ENCODE results near the gene STX3. TPM values are rescaled to one million over a fixed set of nuclear protein-coding genes. Genes with fewer than 3 reads are reported as not detected.

The STX3 gene
- total and polyA plus RNA-seq, 8 donors: 14.5 to 267 (median 61.1) TPM

DNA sequence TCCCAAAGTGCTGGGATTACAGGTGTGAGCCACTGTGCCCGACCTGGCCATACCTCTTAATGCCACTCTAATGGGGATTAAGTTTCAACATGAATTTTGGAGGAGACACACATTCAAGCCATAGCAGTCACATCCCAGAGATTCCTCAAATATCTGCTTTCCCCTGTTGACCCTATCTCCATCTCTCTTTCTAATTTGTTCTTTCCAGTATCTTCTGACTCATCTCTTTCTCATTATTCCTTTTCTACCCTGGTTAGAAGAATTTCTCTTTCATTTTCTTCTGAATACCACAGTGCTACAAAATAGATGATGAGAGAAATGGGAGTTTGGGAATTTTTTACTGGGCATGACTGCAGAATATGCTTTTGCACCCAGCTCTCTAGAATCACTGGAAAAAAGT lies 46.6 kb upstream of the STX3 start:
- WGBS, 5 donors: 46 to 83% (median 68%) methylated on average over 1 of the region's 1 CpG
- DNase-seq: no peak

DNA sequence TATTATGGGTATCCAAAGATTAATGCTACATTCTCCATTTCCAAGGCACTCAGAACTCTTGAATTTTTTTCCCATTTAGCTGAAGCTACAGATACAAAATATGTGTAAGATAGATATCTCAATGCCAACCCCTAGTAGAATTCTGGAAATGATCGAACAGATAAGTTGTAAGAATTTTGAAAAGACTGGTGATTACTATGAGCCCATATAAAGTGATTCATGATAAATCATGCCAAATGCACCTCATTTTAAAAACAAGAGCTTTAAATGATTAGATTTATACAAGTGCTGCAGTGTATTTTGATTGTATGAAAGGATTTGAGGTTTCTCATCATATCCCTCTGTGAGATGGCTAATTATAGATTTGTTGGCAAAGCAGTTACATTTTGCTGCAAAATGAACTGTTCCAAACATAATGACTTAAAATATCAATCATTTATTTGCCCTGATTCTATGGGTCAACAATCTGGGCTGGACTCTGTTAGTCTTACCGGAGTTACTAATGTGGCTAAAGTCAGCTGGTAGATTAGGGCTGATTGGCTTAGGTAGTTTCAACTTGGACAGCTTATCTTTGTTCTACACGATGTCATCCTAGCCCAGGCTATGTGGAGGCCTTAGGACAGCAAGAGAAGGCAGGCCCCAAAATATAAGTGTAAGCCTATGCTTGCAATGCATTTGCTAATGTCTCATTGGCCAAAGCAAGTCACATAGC lies 44.9 kb upstream of the STX3 start:
- Histone ChIP-seq H3K4me1 (peaks cover 0 to 17% (median 7%) of the 10 kb centered on the region in 4 donors), H3K36me3 (no peaks in the 10 kb centered on the region), H3K9me3 (no peaks in the 10 kb centered on the region), H3K27ac (peak overlapping the region in 1 of 5 donors; percentile 8), H3K27me3 (no peaks in the 10 kb centered on the region), H3K4me3 (no peak overlapping the region)
- no peak for TF ChIP-seq POLR2A (IDR thresholded peaks at IDR 0.05)
- TF ChIP-seq POLR2AphosphoS5 (IDR thresholded peaks at IDR 0.05): peak in 1 of 3 donors; percentile 14
- intact Hi-C loops (cut with DNase I; ENCODE audit: low total_unique reads): no loop called here
- peak in 1 of 2 donors; percentile 17 for DNase-seq
- WGBS, 5 donors: 36 to 45% (median 40%) methylated on average over 3 of the region's 3 CpGs

More for the DNA sequence above, 46.6 kb upstream of the STX3 start:
- TF ChIP-seq POLR2AphosphoS5 (IDR thresholded peaks at IDR 0.05) (no peak), POLR2A (IDR thresholded peaks at IDR 0.05) (no peak)
- Histone ChIP-seq H3K36me3 (no peaks in the 10 kb centered on the region), H3K27ac (peak overlapping the region in 1 of 5 donors; percentile 67), H3K4me1 (peaks cover 0 to 17% (median 7%) of the 10 kb centered on the region in 4 donors), H3K27me3 (no peaks in the 10 kb centered on the region), H3K4me3 (no peak overlapping the region), H3K9me3 (no peaks in the 10 kb centered on the region)
- intact Hi-C loops (cut with DNase I; ENCODE audit: low total_unique reads): no loop called here

- TF ChIP-seq POLR2AphosphoS5 (IDR thresholded peaks at IDR 0.05): no peak
- TF ChIP-seq EP300 (IDR thresholded peaks at IDR 0.05): no peak
- no peak for TF ChIP-seq CTCF (IDR thresholded peaks at IDR 0.05)
- TF ChIP-seq POLR2A (IDR thresholded peaks at IDR 0.05): no peak
- WGBS, 5 donors: 82 to 94% (median 90%) methylated on average over 2 of the region's 2 CpGs
- intact Hi-C loops (cut with DNase I; ENCODE audit: low total_unique reads): no loop called here
Measured at GRCh38 chr11:59713745-59714144, 41.4 kb upstream of the STX3 start, which contains the start of gene OR10V1. OR10V1 (minus strand) TSS chr11:59713845; CDS start chr11:59713845, 0 bp downstream.

GRCh38 chr11:59716051-59716450 lies 39.1 kb upstream of the STX3 start:
- H3K4me1 ChIP-seq: no peaks in the 10 kb centered on the region
- H3K9me3 ChIP-seq: no peaks in the 10 kb centered on the region
- TF ChIP-seq EP300 (IDR thresholded peaks at IDR 0.05) (no peak), POLR2AphosphoS5 (IDR thresholded peaks at IDR 0.05) (no peak)
- no peaks in the 10 kb centered on the region for H3K27me3 ChIP-seq
- WGBS, 5 donors: 68 to 87% (median 76%) methylated on average over 3 of the region's 3 CpGs
- intact Hi-C loops (cut with DNase I; ENCODE audit: low total_unique reads): no loop called here
- H3K36me3 ChIP-seq: no peaks in the 10 kb centered on the region
- no peak overlapping the region for H3K4me3 ChIP-seq
- H3K27ac ChIP-seq: no peak overlapping the region
- DNase-seq: no peak

More at GRCh38 chr11:59713745-59714144, 41.4 kb upstream of the STX3 start, which contains the start of gene OR10V1:
- Histone ChIP-seq H3K4me3 (no peak within 1 kb of the TSS), H3K4me1 (peaks cover 0 to 9% (median 4%) of the 10 kb centered on the region in 4 donors), H3K9me3 (no peaks in the 10 kb centered on the region), H3K36me3 (no peaks in the 10 kb centered on the region), H3K27ac (no peak within 1 kb of the TSS), H3K27me3 (no peaks in the 10 kb centered on the region)
- no peak for DNase-seq

DNA sequence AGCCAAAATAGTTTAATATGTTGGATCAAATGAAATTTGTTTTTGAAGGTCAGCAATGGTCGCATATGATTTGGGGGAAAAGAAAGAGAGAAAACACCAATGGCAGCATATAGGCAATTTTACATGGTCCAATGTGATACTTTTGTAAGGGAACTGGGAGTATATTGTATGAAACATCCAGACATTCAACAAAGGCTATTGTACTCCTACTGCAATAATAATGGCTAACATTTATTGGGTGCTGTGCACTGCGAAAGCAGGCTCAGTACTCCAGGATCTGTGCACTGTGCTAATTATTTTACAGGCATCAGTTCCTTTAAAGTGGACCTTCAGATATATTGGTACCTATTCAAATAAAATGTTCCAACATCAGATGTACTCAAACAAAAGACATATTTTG lies 35.6 kb upstream of the STX3 start:
- intact Hi-C loops (cut with DNase I; ENCODE audit: low total_unique reads): no loop called here
- H3K27me3 ChIP-seq: no peaks in the 10 kb centered on the region
- WGBS, 5 donors: 67 to 94% (median 86%) methylated on average over 2 of the region's 2 CpGs
- DNase-seq: no peak
- H3K36me3 ChIP-seq: no peaks in the 10 kb centered on the region
- no peak overlapping the region for H3K4me3 ChIP-seq
- no peaks in the 10 kb centered on the region for H3K9me3 ChIP-seq
- H3K4me1 ChIP-seq: no peaks in the 10 kb centered on the region
- no peak overlapping the region for H3K27ac ChIP-seq
- TF ChIP-seq EP300 (IDR thresholded peaks at IDR 0.05) (no peak), POLR2AphosphoS5 (IDR thresholded peaks at IDR 0.05) (no peak), POLR2A (IDR thresholded peaks at IDR 0.05) (no peak), CTCF (IDR thresholded peaks at IDR 0.05) (no peak)

DNA sequence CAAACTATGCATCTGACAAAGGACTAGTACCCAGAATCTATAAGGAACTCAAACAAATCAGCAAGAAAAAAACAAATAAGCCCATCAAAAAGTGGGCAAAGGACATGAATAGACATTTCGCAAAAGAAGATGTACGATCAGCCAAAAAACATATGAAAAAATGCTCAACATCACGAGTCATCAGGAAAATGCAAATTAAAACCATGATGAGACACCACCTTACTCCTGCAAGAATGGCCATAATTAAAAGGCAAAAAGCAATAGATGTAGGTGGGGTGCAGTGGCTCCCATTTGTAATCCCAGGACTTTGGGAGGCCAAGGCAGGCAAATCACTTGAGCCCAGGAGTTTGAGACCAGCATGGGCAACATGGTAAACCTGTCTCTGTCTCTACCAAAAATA lies 31.1 kb upstream of the STX3 start:
- intact Hi-C loops (cut with DNase I; ENCODE audit: low total_unique reads): no loop called here
- no peaks in the 10 kb centered on the region for H3K27me3 ChIP-seq
- H3K27ac ChIP-seq: no peak overlapping the region
- no peak for DNase-seq
- TF ChIP-seq POLR2AphosphoS5 (IDR thresholded peaks at IDR 0.05) (no peak), EP300 (IDR thresholded peaks at IDR 0.05) (no peak), CTCF (IDR thresholded peaks at IDR 0.05) (no peak), POLR2A (IDR thresholded peaks at IDR 0.05) (no peak)
- no peak overlapping the region for H3K4me3 ChIP-seq
- no peaks in the 10 kb centered on the region for H3K9me3 ChIP-seq
- 81 to 92% (median 86%) methylated on average over 3 of the region's 3 CpGs for WGBS, 5 donors
- no peaks in the 10 kb centered on the region for H3K4me1 ChIP-seq
- H3K36me3 ChIP-seq: no peaks in the 10 kb centered on the region

All from stomach (tissue), 9 donors.